ENCODE measurements around the gene ATP8B1. TPM values are rescaled to one million over a fixed set of nuclear protein-coding genes. Genes with fewer than 3 reads are reported as not detected.

The ATP8B1 gene
- total and polyA plus RNA-seq, 2 experiments from 2014 or later: 7.9 to 38.4 TPM

DNA sequence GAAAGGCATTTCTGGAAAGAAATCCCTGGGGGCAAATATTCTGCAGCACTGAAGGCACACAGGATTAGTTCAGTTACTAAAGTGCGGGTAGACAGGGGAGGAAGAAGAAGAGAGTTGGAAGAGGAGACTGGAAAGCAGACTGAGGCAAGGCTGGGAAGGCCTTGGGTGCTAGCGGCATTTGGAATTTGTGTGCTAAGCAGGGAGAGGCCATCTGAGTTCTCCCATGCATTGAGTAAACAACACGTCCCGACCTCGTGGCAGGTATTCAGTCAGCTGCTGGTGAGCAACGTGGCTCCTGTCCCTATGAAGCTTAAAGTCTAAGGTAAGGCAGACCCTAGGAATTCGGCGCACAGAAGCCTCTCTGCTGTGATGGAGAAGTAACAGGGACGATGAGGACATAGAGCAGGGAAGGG lies 30.7 kb downstream of the ATP8B1 start:
- H4K20me1 ChIP-seq (ENCODE audit: insufficient read depth, poor library complexity, severe bottlenecking): no peaks in the 10 kb centered on the region

DNA sequence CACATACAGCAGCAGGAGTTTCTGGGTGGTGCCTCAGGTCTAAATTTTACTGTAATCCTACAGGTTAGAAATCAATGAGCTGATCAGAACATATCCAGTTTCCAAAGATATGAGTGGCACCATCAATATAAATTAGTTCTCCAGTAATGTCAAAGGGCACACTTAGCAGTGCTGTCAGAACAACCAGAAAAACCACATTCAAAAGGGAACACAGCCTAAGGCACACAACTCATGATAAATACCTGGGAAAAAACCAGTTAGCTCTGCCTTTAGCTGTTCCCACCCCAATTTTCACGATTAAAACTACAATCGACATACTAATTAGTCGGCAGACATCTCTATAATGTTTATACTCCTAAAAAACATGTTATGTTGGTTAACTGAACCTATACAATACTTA lies 31.5 kb downstream of the ATP8B1 start:
- Histone ChIP-seq H3K9me2 (replicated peaks; ENCODE audit: insufficient read depth) (no peaks in the 10 kb centered on the region), H3K27me3 (no peaks in the 10 kb centered on the region), H3K27ac (peak overlapping the region; percentile 76), H3K4me1 (ENCODE audit: insufficient read depth) (peaks cover 19% of the 10 kb centered on the region), H3K36me3 (replicated peaks; ENCODE audit: insufficient read depth, low read depth) (no peaks in the 10 kb centered on the region), H4K20me1 (ENCODE audit: insufficient read depth, poor library complexity, severe bottlenecking) (no peaks in the 10 kb centered on the region), H3K9me3 (ENCODE audit: low read depth) (no peaks in the 10 kb centered on the region), H2AFZ (no peak overlapping the region), H3K4me2 (no peak overlapping the region), H3K4me3 (no peak overlapping the region), H3K79me2 (peaks cover 74% of the 10 kb centered on the region)
- no peak for TF ChIP-seq EZH2phosphoT487 (IDR thresholded peaks at IDR 0.05; ENCODE audit: low read depth, severe bottlenecking, unreplicated experiment)
- TF ChIP-seq EZH2 (IDR thresholded peaks at IDR 0.05; ENCODE audit: borderline replicate concordance): no peak
- TF ChIP-seq, protein P1, sequence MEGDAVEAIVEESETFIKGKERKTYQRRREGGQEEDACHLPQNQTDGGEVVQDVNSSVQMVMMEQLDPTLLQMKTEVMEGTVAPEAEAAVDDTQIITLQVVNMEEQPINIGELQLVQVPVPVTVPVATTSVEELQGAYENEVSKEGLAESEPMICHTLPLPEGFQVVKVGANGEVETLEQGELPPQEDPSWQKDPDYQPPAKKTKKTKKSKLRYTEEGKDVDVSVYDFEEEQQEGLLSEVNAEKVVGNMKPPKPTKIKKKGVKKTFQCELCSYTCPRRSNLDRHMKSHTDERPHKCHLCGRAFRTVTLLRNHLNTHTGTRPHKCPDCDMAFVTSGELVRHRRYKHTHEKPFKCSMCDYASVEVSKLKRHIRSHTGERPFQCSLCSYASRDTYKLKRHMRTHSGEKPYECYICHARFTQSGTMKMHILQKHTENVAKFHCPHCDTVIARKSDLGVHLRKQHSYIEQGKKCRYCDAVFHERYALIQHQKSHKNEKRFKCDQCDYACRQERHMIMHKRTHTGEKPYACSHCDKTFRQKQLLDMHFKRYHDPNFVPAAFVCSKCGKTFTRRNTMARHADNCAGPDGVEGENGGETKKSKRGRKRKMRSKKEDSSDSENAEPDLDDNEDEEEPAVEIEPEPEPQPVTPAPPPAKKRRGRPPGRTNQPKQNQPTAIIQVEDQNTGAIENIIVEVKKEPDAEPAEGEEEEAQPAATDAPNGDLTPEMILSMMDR (IDR thresholded peaks at IDR 0.05; ENCODE audit: poor library complexity): no peak
- no peak for DNase-seq (ENCODE audit: low spot score)
- 73% methylated on average over 3 of the region's 3 CpGs for WGBS (ENCODE audit: low lambda C conversion rate, missing lambda C conversion rate)

More for the DNA sequence above, 30.7 kb downstream of the ATP8B1 start:
- peaks cover 19% of the 10 kb centered on the region for H3K4me1 ChIP-seq (ENCODE audit: insufficient read depth)
- TF ChIP-seq, protein P1 (IDR thresholded peaks at IDR 0.05; ENCODE audit: poor library complexity): no peak
- no peak for TF ChIP-seq EZH2phosphoT487 (IDR thresholded peaks at IDR 0.05; ENCODE audit: low read depth, severe bottlenecking, unreplicated experiment)
- TF ChIP-seq EZH2 (IDR thresholded peaks at IDR 0.05; ENCODE audit: borderline replicate concordance): no peak
- DNase-seq (ENCODE audit: low spot score): peak; percentile 66
- peaks cover 67% of the 10 kb centered on the region for H3K79me2 ChIP-seq
- H3K9me3 ChIP-seq (ENCODE audit: low read depth): no peaks in the 10 kb centered on the region
- no peaks in the 10 kb centered on the region for H3K36me3 ChIP-seq (replicated peaks; ENCODE audit: insufficient read depth, low read depth)
- WGBS (ENCODE audit: low lambda C conversion rate, missing lambda C conversion rate): 60% methylated on average over 9 of the region's 9 CpGs
- no peak overlapping the region for H3K4me3 ChIP-seq
- H3K27ac ChIP-seq: peak overlapping the region; percentile 76
- no peaks in the 10 kb centered on the region for H3K9me2 ChIP-seq (replicated peaks; ENCODE audit: insufficient read depth)
- no peak overlapping the region for H2AFZ ChIP-seq
- H3K4me2 ChIP-seq: peak overlapping the region; percentile 4
- H3K27me3 ChIP-seq: no peaks in the 10 kb centered on the region

DNA sequence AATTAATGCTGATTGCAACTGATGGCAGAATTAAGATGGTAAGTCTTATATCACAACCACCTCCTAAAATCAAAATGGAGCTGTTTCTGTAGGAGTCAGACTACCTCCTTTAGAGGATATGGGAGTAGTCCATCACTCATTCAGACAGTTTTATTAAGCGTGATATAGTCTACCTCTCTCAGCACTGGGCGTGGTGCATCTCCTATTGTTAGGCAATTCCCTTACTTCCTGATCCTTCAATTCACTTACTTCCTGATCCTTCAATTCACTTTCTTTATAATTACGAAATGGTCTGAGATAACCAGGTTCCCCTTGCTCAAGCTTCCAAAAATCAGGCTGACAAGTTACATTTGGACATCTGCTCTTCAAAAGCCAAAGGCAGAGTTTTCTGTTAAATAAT lies 31.9 kb downstream of the ATP8B1 start:
- Histone ChIP-seq H3K27ac (peak overlapping the region; percentile 76), H3K36me3 (replicated peaks; ENCODE audit: insufficient read depth, low read depth) (no peaks in the 10 kb centered on the region), H4K20me1 (ENCODE audit: insufficient read depth, poor library complexity, severe bottlenecking) (no peaks in the 10 kb centered on the region), H3K27me3 (no peaks in the 10 kb centered on the region), H3K4me2 (no peak overlapping the region), H3K9me2 (replicated peaks; ENCODE audit: insufficient read depth) (no peaks in the 10 kb centered on the region), H3K9me3 (ENCODE audit: low read depth) (no peaks in the 10 kb centered on the region), H3K4me1 (ENCODE audit: insufficient read depth) (peaks cover 19% of the 10 kb centered on the region), H2AFZ (no peak overlapping the region), H3K79me2 (peaks cover 74% of the 10 kb centered on the region), H3K4me3 (no peak overlapping the region)
- WGBS (ENCODE audit: low lambda C conversion rate, missing lambda C conversion rate): 60% methylated on average over 3 of the region's 3 CpGs
- DNase-seq (ENCODE audit: low spot score): peak; percentile 32
- TF ChIP-seq, protein P1 (IDR thresholded peaks at IDR 0.05; ENCODE audit: poor library complexity): no peak
- TF ChIP-seq EZH2phosphoT487 (IDR thresholded peaks at IDR 0.05; ENCODE audit: low read depth, severe bottlenecking, unreplicated experiment) (no peak), EZH2 (IDR thresholded peaks at IDR 0.05; ENCODE audit: borderline replicate concordance) (no peak)

All from hepatocyte (in vitro differentiated cells).